Fibroblast of skin of abdomen (primary cell): ENCODE data around the gene DGKZ.

ENCODE experiments used
- DNase-seq: peaks from one replicate; pipeline ENCODE4 v3.0.0-alpha.2; 2013

The DGKZ gene

GRCh38 chr11:46326813-46327416, 20.3 kb upstream of the DGKZ start:
- DNase-seq, result no peak

- DNase-seq, result no peak
These were observed 19.4 kb upstream of the DGKZ start for GRCh38 chr11:46327829-46328228.

DNA sequence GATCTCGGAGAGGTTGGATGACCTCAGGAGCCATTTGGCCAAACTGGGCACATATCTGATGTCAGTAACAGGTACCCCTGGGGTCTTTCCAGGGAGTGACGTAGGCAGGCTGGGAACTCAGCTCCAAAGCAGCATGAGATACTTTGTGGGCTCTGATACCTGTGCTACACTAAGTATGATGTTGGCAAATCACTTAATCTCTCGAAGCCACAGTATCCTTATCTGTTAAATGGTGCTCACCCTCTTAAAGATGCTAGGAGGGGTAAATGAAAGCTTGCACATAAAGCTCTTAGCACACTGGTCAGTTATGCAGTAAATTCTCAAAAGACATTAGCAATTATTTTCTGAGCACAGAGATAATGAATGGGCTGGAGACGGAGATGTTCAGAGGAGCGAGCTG, 17.1 kb upstream of the DGKZ start:
- DNase-seq, result no peak

GRCh38 chr11:46330563-46331281, 16.5 kb upstream of the DGKZ start:
- DNase-seq, result no peak

DNA sequence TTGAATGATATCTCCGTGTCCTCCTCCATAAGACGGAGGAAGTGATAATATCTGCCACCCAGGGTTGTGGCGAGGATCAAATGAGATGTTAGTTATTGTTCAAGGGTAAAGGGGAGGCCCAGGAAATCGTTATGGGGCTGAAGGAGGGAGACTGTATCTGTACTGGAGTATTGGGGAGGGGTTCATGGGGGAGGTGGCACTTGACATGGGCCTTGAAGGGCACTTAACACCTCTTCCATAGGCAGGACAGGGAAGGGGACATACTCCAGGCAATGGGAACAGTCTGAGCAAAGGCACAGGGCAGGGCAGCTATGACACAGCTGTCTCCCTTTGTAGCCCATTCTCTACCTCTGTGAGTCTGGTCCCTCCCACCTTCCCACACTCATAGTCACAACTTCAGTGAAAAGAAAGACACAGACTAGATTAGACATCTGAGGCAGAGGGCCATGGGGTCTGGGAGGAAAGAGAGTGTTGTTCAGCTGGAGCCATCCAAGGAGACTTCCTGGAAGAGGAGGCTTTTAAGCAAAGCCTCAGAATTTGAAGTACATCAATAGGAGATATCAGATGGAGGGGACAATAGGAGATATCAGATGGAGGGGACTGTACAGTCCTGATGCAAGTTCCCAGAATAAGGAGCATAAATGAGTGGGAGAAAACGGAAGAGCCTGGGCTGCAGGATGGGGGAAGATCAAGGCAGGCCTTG, 15.8 kb upstream of the DGKZ start:
- DNase-seq, result no peak

DNA sequence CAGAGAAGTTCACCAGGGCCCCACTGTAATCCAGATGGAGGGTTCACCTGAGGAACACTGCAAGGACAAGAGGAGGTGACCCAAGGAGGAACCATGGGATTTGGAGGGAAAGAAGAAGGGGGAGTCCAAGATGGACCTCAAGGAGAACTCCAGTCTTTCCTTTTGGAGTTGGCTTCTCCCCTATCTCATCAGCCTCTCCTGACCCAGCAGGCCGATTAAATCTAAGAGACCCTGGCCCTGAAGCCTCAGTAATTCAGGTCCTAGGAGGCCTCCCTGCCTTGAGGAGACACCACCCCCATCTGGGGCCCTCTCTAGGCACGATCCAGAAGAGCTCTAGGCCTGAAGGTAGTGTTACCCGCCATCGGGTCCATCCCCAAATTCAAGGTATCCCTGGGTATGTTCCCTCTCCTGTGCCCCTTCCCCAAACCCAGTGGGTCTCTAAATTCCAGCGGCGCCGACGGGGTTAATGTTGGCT, 15.1 kb upstream of the DGKZ start:
- no peak for DNase-seq

GRCh38 chr11:46332568-46333393, 14.5 kb upstream of the DGKZ start:
- DNase-seq, result no peak

GRCh38 chr11:46333394-46333947, 13.8 kb upstream of the DGKZ start:
- DNase-seq, result no peak

- no peak for DNase-seq
These were observed 13.1 kb upstream of the DGKZ start for GRCh38 chr11:46334211-46334610.

- DNase-seq, result no peak
These were observed 12.0 kb upstream of the DGKZ start for GRCh38 chr11:46335271-46335670.

DNA sequence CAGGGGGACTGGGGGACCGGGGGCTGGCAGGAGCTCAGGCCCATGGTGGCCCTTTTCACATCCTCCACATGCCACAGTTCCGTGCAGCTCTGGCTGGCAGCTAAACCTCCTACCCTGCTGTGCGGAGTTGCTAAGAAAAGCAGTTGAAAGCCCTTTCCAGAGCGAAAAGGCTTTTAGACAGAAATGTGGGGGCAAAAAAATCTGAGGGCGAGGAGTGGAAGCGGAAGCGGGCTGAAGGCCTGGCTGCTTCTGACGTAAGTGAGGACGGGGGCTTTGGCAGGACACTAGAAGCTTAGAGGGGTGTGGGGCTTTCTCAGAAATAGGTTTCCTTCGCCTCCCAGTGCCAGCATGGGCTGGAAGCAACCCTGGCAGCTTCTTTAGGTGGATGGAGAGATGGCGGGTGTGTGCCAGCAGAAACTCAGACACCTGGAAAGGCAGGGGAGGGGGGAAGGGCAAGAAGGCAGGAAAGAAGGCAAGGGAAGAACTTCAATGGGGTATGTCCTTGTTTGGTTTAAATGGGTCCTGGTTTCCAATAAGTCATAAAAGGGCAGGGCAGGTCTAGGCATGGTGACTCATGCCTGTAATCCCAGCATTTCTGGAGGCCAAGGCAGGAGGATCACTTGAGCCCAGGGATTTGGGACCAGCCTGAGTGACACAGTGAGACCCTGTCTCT, 11.2 kb upstream of the DGKZ start:
- no peak for DNase-seq

- no peak for DNase-seq
These were observed 10.6 kb upstream of the DGKZ start for GRCh38 chr11:46336563-46337180.

DNA sequence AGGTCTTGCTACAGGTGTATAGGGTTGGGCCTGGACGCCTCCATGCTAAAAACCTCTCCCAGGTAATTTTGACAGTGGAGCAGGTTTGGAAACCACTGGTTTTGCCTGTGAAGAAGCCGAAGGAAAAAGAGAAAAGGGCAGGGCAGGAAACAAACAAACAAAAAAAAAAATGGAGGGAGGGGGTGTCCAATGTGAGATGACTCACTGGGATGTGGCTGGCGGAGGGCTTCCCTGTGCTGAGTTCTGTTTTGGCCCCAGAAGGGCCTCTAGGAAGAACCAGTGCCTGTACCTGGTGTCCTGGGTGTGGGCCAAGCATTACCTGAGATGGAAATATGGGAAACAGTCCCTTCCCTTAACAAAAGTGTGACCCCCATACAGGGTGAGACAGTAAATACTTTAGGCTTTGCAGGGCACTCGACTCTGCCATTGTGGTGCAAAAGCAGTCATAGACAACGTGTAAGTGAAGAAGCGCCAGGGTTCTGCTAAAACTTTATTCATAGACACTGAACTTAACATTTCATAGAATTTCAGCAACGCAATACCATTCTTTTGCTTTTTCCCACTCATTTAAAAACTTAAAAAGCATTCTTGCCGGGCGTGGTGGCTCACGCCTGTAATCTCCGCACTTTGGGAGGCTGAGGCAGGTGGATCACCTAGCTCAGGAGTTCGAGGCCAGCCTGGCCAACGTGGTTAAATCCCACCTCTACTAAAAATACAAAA, 9.5 kb upstream of the DGKZ start:
- no peak for DNase-seq

DNA sequence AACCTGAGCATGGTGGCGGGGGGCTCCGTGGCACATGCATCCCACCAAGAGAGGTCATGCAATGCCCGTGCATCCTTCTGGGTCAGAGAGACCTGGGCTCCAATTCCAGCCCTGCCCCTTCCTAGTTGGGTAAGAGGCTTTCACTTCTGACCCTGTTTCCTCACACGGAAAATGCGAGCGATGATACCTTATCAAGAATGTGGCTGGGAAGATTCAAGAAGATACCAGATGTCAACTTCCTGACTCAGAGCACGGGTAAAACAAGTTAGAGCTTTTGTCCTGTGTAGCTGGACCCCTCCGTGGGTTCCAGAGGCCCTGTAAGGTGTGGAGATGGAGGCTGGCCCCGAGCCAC, 8.7 kb upstream of the DGKZ start:
- DNase-seq, result no peak

DNA sequence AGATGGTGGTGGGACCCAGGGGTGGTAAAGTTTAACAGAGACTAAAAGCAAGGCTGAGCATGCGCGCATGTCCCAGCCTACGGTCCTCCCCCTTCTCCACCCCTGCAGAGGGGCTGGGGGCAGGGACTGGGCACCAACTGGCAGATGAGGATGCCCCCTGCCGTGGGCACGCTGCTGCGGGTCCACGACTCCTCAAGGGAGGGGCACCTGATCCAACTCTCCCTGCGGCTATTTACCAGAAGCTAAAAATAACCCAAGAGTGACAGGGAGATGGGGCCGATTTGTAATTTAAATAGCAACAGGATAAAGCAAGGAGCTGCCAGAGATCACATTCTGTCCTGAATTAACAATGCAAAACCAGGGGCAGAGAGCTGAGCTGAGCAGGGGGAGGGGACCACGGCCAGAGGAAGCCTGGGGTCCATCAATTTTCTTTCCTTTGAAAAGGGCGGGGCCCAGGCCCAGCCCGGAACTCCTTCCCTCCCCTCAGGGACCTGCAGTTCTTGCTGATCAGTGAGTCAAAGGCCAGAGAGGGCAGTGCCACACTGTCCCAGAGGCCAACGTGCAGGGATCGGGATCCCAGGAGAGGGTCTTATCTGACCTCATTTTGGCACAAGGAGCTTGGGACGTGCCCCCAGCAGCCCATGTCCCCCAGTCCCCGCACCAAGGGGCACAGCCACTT, 8.1 kb upstream of the DGKZ start:
- no peak for DNase-seq

- DNase-seq, result no peak
These were observed 7.4 kb upstream of the DGKZ start for GRCh38 chr11:46339816-46340215.

DNA sequence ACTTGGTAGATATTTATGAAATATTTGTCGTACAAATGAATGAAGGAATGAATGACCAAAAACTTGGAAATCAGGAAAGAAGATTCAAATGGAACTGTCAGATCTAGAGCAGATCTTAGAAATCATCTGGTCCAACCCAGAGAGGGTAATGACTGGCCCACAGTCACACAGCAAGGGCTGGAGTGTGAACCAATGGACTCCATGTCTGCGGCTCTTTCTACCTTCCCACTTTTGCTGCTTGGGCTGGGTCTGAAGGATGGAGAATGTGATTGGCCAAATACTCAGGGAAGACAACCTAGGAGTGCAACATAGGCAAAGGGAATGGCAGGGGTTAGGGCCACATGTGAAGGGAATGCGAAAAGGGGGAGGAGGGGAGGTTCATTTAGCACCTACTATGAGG, 5.8 kb upstream of the DGKZ start:
- no peak for DNase-seq

GRCh38 chr11:46342239-46342638, 5.0 kb upstream of the DGKZ start:
- DNase-seq, result no peak

GRCh38 chr11:46343520-46343919, 3.7 kb upstream of the DGKZ start:
- no peak for DNase-seq

DNA sequence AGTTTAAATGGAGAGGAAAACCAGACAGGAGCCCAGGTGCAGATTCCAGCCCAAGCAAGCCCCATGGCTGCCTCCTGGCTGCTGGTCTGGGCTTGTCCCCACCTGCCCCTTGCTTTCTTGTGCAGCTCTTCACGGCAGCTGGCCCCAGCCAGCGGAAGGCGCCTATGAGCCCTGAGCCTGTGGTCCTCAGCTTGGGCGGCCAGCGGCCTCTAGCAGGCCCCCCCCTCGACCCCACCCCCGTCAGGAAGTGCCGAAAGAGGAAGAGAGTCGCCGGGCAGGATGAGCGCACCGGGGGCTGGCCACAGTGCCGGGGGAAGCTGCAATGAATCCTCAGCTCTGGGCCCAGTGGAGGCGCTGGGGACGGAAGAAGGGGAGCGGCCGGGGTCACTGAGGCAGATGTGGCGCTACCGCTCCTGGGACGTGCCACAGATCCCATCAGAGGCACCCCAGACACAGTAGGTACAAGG, 2.1 kb upstream of the DGKZ start:
- DNase-seq, result no peak
